Lower leg skin (tissue), 3 donors: ENCODE results near the gene LRRC72.

Experiments
- CTCF ChIP-seq, 3 donors: fragments of 450-650 bp; IDR thresholded peaks; one replicate each; pipeline ENCODE4 v1.5.1; 2016; ENCODE audit warnings: antibody characterized with exemption in 3 of 3, mild to moderate bottlenecking in 3 of 3, moderate library complexity in 2 of 3
- POLR2A ChIP-seq, 2 donors: fragments of 450-650 bp; IDR thresholded peaks; one replicate each; pipeline ENCODE4 v1.6.1; 2016 to 2017; ENCODE audit warnings: antibody characterized with exemption in 2 of 2, mild to moderate bottlenecking in 1 of 2, moderate library complexity in 1 of 2

DNA sequence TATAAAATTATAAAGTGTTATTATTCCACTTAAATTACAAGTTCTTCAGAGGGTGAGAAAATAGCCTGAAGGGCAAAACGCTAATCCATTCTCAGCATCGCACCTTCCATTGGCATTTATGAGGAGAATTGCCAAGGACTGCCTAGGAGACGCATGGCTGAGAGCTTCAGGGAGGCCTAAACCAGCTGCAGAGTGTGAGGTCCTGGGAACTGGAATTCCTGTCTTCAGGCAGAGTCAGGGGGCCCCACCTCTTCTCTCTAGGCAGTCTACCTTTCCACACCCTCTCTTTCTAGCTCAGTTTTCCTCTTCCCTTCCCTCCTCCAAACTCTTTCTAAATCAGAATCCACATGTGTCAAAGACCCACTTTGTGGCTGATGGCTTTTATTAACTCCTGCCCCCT, 35.3 kb downstream of the LRRC72 start:
- TF ChIP-seq CTCF (IDR thresholded peaks at IDR 0.05) (no peak), POLR2A (IDR thresholded peaks at IDR 0.05) (no peak)
